K562 (cell line): ENCODE measurements around the gene DENND6B. TPM values are rescaled to one million over a fixed set of nuclear protein-coding genes. Genes with fewer than 3 reads are reported as not detected.

Source experiments
- CBX1 ChIP-seq: sonication (generic); IDR thresholded peaks from 2 replicates; pipeline ENCODE4 v1.6.1; 2016; ENCODE audit warnings: antibody characterized with exemption, low read depth, mild to moderate bottlenecking
- GABPB2 ChIP-seq: fragments of 250-450 bp; sonication (Bioruptor Pico); conservative IDR thresholded peaks from 2 replicates; pipeline ENCODE4 v1.5.1; 2021; ENCODE audit warnings: mild to moderate bottlenecking
- HIVEP1 ChIP-seq: fragments of 250-450 bp; sonication (Bioruptor Pico); IDR thresholded peaks from 2 replicates; pipeline ENCODE4 v1.4.0; 2020; ENCODE audit warnings: mild to moderate bottlenecking
- MEF2A ChIP-seq: IDR thresholded peaks from 2 replicates; pipeline ENCODE4 v1.6.1; 2011; ENCODE audit warnings: low read depth, mild to moderate bottlenecking, low read length, moderate library complexity; ENCODE audit not compliant: control insufficient read depth
- RB1 ChIP-seq: fragments of 450-650 bp; IDR thresholded peaks from 2 replicates; pipeline ENCODE4 v1.6.1; 2017; ENCODE audit warnings: low read depth, mild to moderate bottlenecking
- SMC3 ChIP-seq: conservative IDR thresholded peaks from 2 replicates; pipeline ENCODE4 v1.6.1; 2011; ENCODE audit warnings: low read depth, low read length, improper control_type of control experiment; ENCODE audit not compliant: insufficient read depth
- TAF15 ChIP-seq: fragments of 200-400 bp; formaldehyde crosslinking; IDR thresholded peaks from 2 replicates; pipeline ENCODE4 v1.6.1; 2017; ENCODE audit warnings: mild to moderate bottlenecking, low read depth, low read length, moderate library complexity
- ZNF263 ChIP-seq: sonication (generic); formaldehyde crosslinking; IDR thresholded peaks from 2 replicates; pipeline ENCODE4 v1.8.0; 2022; ENCODE audit warnings: mild to moderate bottlenecking, missing genetic modification reagents, borderline replicate concordance
- ZNF696 ChIP-seq: fragments of 250-450 bp; sonication (Bioruptor Pico); conservative IDR thresholded peaks from 2 replicates; pipeline ENCODE4 v1.4.0; 2020; ENCODE audit warnings: mild to moderate bottlenecking, moderate library complexity
- ZNF717 ChIP-seq: fragments of 250-450 bp; sonication (Bioruptor Pico); IDR thresholded peaks from 2 replicates; pipeline ENCODE4 v1.5.0; 2021
- polyA plus RNA-seq, 8 experiments: library from polyadenylated mRNA; depleted of rRNA in 4 of 8; stranded (reverse) in 5 of 8; unstranded in 3 of 8; fragments of >200 nt; fragmentation: Nextera tagmentation in 2 of 8; fragmentation: Illumina TruSeq in 1 of 8; extraction: Ambion mirVana in 2 of 8; extraction: Trizol in 1 of 8; gene quantifications; 2 replicates each; pipeline versions ENCODE4 v1.2.1 to v1.2.3, GENCODE V29; 2011 to 2014; ENCODE audit warnings: inconsistent platforms in 1 of 8, missing spikeins in 1 of 8
- total RNA-seq, 7 experiments: library from RNA; depleted of rRNA in 6 of 7; stranded (reverse); fragments of >200 nt in 6 of 7; fragmentation: Illumina TruSeq in 2 of 7; extraction: Trizol in 2 of 7; gene quantifications; 2 replicates each; pipeline versions ENCODE4 v1.2.1 to v1.2.3, GENCODE V29; 2011 to 2021; ENCODE audit warnings: low replicate concordance in 1 of 7
- TF ChIP-seq, protein P1 (sequence below): sonication (generic); formaldehyde crosslinking; IDR thresholded peaks from 2 replicates; pipeline ENCODE4 v1.8.1; 2023; ENCODE audit warnings: mild to moderate bottlenecking, missing genetic modification reagents
- TF ChIP-seq, protein P2 (sequence below), 2 experiments: fragments of 450-650 bp; IDR thresholded peaks; 2 replicates each; pipeline ENCODE4 v1.6.1; 2016; ENCODE audit warnings: mild to moderate bottlenecking in 2 of 2, borderline replicate concordance in 1 of 2, low read depth in 1 of 2, moderate library complexity in 1 of 2

Gene DENND6B
- total and polyA plus RNA-seq, 9 of the 15 experiments (the other 6 are each of a cell fraction or from before 2014, with no cell fraction given): 0.07 to 3.7 (median 1.5) TPM

DNA sequence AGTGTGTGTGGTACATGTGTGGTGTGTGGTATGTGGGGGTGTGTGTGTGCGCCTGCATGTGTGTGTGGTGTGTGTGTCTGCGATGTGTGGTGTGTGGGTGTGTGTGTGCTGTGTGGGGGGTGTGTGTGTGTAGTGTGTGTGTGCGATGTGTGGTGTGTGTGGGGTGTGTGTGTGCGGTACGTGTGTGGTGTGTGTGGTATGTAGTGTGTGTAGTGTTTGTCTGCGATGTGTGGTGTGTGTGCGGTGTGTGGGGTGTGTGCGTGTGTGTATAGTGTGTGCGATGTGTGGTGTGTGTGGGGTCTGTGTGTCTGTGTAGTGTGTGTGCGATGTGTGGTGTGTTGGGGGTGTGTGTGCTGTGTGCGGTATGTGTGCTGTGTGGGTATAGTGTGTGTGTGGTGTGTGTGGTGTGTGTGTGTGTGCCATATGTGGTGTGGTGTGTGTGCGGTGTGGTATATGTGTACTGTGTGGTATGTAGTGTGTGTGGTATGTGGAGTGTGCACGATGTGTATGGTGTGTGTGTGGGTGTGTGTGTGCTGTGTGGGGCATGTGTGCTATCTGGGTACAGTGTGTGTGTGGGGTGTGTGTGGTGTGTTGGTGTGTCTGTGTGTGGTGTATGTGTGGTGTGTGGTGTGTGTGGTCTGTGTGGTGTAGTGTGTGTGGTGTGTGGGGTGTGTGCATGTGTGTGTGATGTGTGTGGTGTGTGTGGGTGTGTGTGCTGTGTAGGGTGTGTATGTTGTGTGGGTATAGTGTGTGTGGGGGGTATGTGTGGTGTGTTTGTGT is 10.6 kb upstream of the DENND6B start (continued):
- TF ChIP-seq, protein P1, sequence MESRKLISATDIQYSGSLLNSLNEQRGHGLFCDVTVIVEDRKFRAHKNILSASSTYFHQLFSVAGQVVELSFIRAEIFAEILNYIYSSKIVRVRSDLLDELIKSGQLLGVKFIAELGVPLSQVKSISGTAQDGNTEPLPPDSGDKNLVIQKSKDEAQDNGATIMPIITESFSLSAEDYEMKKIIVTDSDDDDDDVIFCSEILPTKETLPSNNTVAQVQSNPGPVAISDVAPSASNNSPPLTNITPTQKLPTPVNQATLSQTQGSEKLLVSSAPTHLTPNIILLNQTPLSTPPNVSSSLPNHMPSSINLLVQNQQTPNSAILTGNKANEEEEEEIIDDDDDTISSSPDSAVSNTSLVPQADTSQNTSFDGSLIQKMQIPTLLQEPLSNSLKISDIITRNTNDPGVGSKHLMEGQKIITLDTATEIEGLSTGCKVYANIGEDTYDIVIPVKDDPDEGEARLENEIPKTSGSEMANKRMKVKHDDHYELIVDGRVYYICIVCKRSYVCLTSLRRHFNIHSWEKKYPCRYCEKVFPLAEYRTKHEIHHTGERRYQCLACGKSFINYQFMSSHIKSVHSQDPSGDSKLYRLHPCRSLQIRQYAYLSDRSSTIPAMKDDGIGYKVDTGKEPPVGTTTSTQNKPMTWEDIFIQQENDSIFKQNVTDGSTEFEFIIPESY (CRISPR knock-in tag): no peak
- TF ChIP-seq ZNF696 (CRISPR knock-in tag) (no peak), GABPB2 (no peak), RB1 (no peak), TAF15 (no peak), MEF2A (no peak), ZNF717 (no peak), ZNF263 (CRISPR knock-in tag) (no peak), SMC3 (no peak), HIVEP1 (CRISPR knock-in tag) (no peak), CBX1 (0 out of 2 replicates have a peak, but pooled peaks have one; percentile 14)
- TF ChIP-seq, protein P2, sequence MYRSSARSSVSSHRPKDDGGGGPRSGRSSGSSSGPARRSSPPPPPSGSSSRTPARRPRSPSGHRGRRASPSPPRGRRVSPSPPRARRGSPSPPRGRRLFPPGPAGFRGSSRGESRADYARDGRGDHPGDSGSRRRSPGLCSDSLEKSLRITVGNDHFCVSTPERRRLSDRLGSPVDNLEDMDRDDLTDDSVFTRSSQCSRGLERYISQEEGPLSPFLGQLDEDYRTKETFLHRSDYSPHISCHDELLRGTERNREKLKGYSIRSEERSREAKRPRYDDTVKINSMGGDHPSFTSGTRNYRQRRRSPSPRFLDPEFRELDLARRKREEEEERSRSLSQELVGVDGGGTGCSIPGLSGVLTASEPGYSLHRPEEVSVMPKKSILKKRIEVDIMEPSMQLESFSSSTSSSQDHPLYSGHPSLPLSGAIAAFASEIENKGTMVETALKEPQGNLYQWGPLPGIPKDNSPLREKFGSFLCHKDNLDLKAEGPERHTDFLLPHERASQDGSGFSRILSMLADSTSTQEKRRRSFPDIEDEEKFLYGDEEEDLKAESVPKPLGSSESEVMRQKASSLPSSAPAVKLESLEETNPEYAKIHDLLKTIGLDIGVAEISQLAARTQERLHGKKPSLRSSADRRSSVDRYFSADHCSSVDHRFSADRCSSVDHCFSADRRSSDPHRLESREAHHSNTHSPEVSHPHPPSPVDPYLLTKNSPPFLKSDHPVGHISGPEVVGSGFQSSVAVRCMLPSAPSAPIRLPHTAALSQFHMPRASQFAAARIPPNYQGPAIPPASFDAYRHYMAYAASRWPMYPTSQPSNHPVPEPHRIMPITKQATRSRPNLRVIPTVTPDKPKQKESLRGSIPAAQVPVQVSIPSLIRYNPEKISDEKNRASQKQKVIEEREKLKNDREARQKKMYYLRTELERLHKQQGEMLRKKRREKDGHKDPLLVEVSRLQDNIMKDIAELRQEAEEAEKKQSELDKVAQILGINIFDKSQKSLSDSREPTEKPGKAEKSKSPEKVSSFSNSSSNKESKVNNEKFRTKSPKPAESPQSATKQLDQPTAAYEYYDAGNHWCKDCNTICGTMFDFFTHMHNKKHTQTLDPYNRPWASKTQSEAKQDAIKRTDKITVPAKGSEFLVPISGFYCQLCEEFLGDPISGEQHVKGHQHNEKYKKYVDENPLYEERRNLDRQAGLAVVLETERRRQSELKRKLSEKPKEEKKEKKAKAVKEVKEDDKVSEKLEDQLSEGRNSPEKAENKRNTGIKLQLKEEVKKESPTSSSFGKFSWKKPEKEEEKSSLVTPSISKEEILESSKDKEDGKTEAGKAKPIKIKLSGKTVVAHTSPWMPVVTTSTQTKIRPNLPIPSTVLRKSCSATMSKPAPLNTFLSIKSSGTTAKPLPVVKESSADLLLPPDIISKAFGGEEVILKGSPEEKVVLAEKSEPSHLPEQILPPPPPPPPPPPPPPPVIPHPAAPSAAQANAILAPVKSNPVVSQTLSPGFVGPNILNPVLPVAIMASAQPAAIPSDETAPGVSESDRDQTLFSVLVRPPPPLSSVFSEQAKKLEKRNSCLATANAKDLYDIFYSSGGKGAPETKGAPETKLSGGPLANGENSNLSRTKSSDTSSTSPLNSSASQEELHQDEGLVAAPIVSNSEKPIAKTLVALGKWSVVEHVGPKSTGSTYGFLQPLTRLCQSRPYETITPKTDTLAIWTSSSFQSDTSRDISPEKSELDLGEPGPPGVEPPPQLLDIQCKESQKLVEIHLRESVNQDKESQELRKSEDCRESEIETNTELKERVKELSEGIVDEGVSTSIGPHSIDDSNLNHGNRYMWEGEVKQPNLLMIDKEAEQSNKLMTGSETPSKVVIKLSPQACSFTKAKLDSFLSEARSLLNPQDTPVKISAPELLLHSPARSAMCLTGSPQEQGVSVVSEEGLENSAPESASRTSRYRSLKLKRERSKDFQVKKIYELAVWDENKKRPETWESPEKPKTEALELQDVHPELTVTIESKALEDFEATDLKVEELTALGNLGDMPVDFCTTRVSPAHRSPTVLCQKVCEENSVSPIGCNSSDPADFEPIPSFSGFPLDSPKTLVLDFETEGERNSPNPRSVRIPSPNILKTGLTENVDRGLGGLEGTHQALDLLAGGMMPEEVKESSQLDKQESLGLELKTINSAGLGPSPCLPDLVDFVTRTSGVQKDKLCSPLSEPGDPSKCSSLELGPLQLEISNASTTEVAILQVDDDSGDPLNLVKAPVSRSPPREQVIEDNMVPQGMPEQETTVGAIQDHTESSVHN (IDR thresholded peaks at IDR 0.05; ENCODE audit: borderline replicate concordance in 1 of 2, low read depth in 1 of 2): no peak
